ENCODE data around the gene LGALS4. TPM values are rescaled to one million over a fixed set of nuclear protein-coding genes. Genes with fewer than 3 reads are reported as not detected.
"Not testable (repeated sequence)": the region's sequence is repeated elsewhere in the genome, so short reads cannot be mapped to it uniquely, and the experiment has no call there.

Gene LGALS4
- total RNA-seq, 1 experiment from 2014 or later: not detected

- Histone ChIP-seq H3K36me3 (peaks cover 35% of the 10 kb centered on the region), H3K4me1 (replicated peaks) (peaks cover 13% of the 10 kb centered on the region)
- H3K27me3 ChIP-seq (replicated peaks); H3K9me3 ChIP-seq (replicated peaks); DNase-seq (ENCODE audit: low read depth in 1 of 2, low spot score in 2 of 2); H3K27ac ChIP-seq; H3K4me3 ChIP-seq: not testable (repeated sequence)
These were observed 13.2 kb upstream of the LGALS4 start for GRCh38 chr19:38825936-38826335.

GRCh38 chr19:38821230-38821825 is 8.6 kb upstream of the LGALS4 start:
- not testable (repeated sequence) for H3K27me3 ChIP-seq (replicated peaks); H3K27ac ChIP-seq; H3K4me3 ChIP-seq; DNase-seq (ENCODE audit: low read depth in 1 of 2, low spot score in 2 of 2); H3K4me1 ChIP-seq (replicated peaks); H3K9me3 ChIP-seq (replicated peaks)
- H3K36me3 ChIP-seq: peaks cover 20% of the 10 kb centered on the region

GRCh38 chr19:38819231-38819920 is 6.6 kb upstream of the LGALS4 start:
- H3K27ac ChIP-seq: no peak overlapping the region
- H3K36me3 ChIP-seq: peaks cover 30% of the 10 kb centered on the region
- no peak overlapping the region for H3K4me3 ChIP-seq
- H3K9me3 ChIP-seq (replicated peaks): no peaks in the 10 kb centered on the region
- no peak for DNase-seq (ENCODE audit: low read depth in 1 of 2, low spot score in 2 of 2)
- no peaks in the 10 kb centered on the region for H3K27me3 ChIP-seq (replicated peaks)
- no peaks in the 10 kb centered on the region for H3K4me1 ChIP-seq (replicated peaks)

GRCh38 chr19:38817081-38817480 is 4.3 kb upstream of the LGALS4 start:
- H3K4me1 ChIP-seq (replicated peaks): no peaks in the 10 kb centered on the region
- no peak overlapping the region for H3K4me3 ChIP-seq
- H3K9me3 ChIP-seq (replicated peaks): no peaks in the 10 kb centered on the region
- H3K27ac ChIP-seq: no peak overlapping the region
- H3K27me3 ChIP-seq (replicated peaks): no peaks in the 10 kb centered on the region
- peaks cover 24% of the 10 kb centered on the region for H3K36me3 ChIP-seq
- DNase-seq (ENCODE audit: low read depth in 1 of 2, low spot score in 2 of 2): peak in 1 of 2 experiments; percentile 38

GRCh38 chr19:38816131-38816750 is 3.5 kb upstream of the LGALS4 start:
- H3K9me3 ChIP-seq (replicated peaks): no peaks in the 10 kb centered on the region
- no peak overlapping the region for H3K4me3 ChIP-seq
- peaks cover 24% of the 10 kb centered on the region for H3K36me3 ChIP-seq
- DNase-seq (ENCODE audit: low read depth in 1 of 2, low spot score in 2 of 2): peak in 1 of 2 experiments; percentile 39
- no peaks in the 10 kb centered on the region for H3K4me1 ChIP-seq (replicated peaks)
- H3K27me3 ChIP-seq (replicated peaks): no peaks in the 10 kb centered on the region
- H3K27ac ChIP-seq: no peak overlapping the region

- Histone ChIP-seq H3K4me3 (no peak overlapping the region), H3K4me1 (replicated peaks) (no peaks in the 10 kb centered on the region), H3K27me3 (replicated peaks) (no peaks in the 10 kb centered on the region), H3K9me3 (replicated peaks) (no peaks in the 10 kb centered on the region), H3K27ac (no peak overlapping the region), H3K36me3 (peaks cover 24% of the 10 kb centered on the region)
- peak in 1 of 2 experiments; percentile 39 for DNase-seq (ENCODE audit: low read depth in 1 of 2, low spot score in 2 of 2)
These were observed 2.6 kb upstream of the LGALS4 start for GRCh38 chr19:38815059-38816001.

- not testable (repeated sequence) for DNase-seq (ENCODE audit: low read depth in 1 of 2, low spot score in 2 of 2); H3K9me3 ChIP-seq (replicated peaks); H3K4me1 ChIP-seq (replicated peaks)
These were observed 1.2 kb upstream of the LGALS4 start for GRCh38 chr19:38813932-38814331.

GRCh38 chr19:38813323-38813722 is 578 bp upstream of the LGALS4 start:
- Histone ChIP-seq H3K27ac (no peak overlapping the region), H3K4me1 (replicated peaks) (no peaks in the 10 kb centered on the region), H3K36me3 (peaks cover 24% of the 10 kb centered on the region), H3K4me3 (no peak overlapping the region), H3K9me3 (replicated peaks) (no peaks in the 10 kb centered on the region), H3K27me3 (replicated peaks) (no peaks in the 10 kb centered on the region)
- DNase-seq (ENCODE audit: low read depth in 1 of 2, low spot score in 2 of 2): no peak

More at GRCh38 chr19:38813932-38814331, 1.2 kb upstream of the LGALS4 start:
- H3K36me3 ChIP-seq: peaks cover 24% of the 10 kb centered on the region
- not testable (repeated sequence) for H3K27ac ChIP-seq; H3K27me3 ChIP-seq (replicated peaks); H3K4me3 ChIP-seq

- no peak overlapping the region for H3K27ac ChIP-seq
- no peaks in the 10 kb centered on the region for H3K4me1 ChIP-seq (replicated peaks)
- DNase-seq (ENCODE audit: low read depth in 1 of 2, low spot score in 2 of 2): peak in 1 of 2 experiments; percentile 39
- H3K4me3 ChIP-seq: no peak overlapping the region
- no peaks in the 10 kb centered on the region for H3K27me3 ChIP-seq (replicated peaks)
- no peaks in the 10 kb centered on the region for H3K9me3 ChIP-seq (replicated peaks)
- H3K36me3 ChIP-seq: peaks cover 17% of the 10 kb centered on the region
These were observed 520 bp downstream of the LGALS4 start for GRCh38 chr19:38812009-38812840.

GRCh38 chr19:38809592-38810252 is 3.0 kb downstream of the LGALS4 start:
- H3K9me3 ChIP-seq (replicated peaks): no peaks in the 10 kb centered on the region
- H3K36me3 ChIP-seq: no peaks in the 10 kb centered on the region
- no peak overlapping the region for H3K27ac ChIP-seq
- no peak for DNase-seq (ENCODE audit: low read depth in 1 of 2, low spot score in 2 of 2)
- no peaks in the 10 kb centered on the region for H3K27me3 ChIP-seq (replicated peaks)
- H3K4me1 ChIP-seq (replicated peaks): no peaks in the 10 kb centered on the region
- no peak overlapping the region for H3K4me3 ChIP-seq

- no peak overlapping the region for H3K4me3 ChIP-seq
- no peaks in the 10 kb centered on the region for H3K27me3 ChIP-seq (replicated peaks)
- H3K36me3 ChIP-seq: no peaks in the 10 kb centered on the region
- no peaks in the 10 kb centered on the region for H3K9me3 ChIP-seq (replicated peaks)
- no peaks in the 10 kb centered on the region for H3K4me1 ChIP-seq (replicated peaks)
- H3K27ac ChIP-seq: no peak overlapping the region
- DNase-seq (ENCODE audit: low read depth in 1 of 2, low spot score in 2 of 2): peak in 1 of 2 experiments; percentile 35
These were observed 4.0 kb downstream of the LGALS4 start for GRCh38 chr19:38808741-38809140.

GRCh38 chr19:38807374-38808098 is 5.2 kb downstream of the LGALS4 start:
- H3K4me3 ChIP-seq; H3K36me3 ChIP-seq; H3K9me3 ChIP-seq (replicated peaks); H3K4me1 ChIP-seq (replicated peaks); H3K27ac ChIP-seq; DNase-seq (ENCODE audit: low read depth in 1 of 2, low spot score in 2 of 2); H3K27me3 ChIP-seq (replicated peaks): not testable (repeated sequence)

Measured in SJSA1 (cell line).